ENCODE measurements around the gene EID3. TPM values are rescaled to one million over a fixed set of nuclear protein-coding genes. Genes with fewer than 3 reads are reported as not detected.

Gene EID3
- total RNA-seq, 3 donors from 2014 or later (not counting 1 experiment from before 2014, with no cell fraction given) = 10.4 to 13.0 (median 12.7) TPM

- H3K4me1 Mint-ChIP-seq = peaks cover 37 to 43% of the 10 kb centered on the region in 2 donors
- ATAC-seq = no peak
- no peaks in the 10 kb centered on the region for H3K27me3 Mint-ChIP-seq (ENCODE audit: low read depth in 2 of 2)
- no peaks in the 10 kb centered on the region for H3K9me3 ChIP-seq (ENCODE audit: control insufficient read depth, insufficient read depth, low read length)
- TF ChIP-seq CTCF (IDR thresholded peaks at IDR 0.05) = no peak
- 89% methylated on average over 1 of the region's 1 CpG for WGBS (ENCODE audit: insufficient coverage)
- DNase-seq = no peak
- no peak overlapping the region for H3K4me3 ChIP-seq (ENCODE audit: low read length)
- no peaks in the 10 kb centered on the region for H3K27me3 ChIP-seq (ENCODE audit: control insufficient read depth, insufficient read depth, low read length)
- no peak overlapping the region for H3K4me3 Mint-ChIP-seq
- H3K36me3 Mint-ChIP-seq = peaks cover 11% of the 10 kb centered on the region
- no peak overlapping the region for H3K27ac ChIP-seq (ENCODE audit: low read length)
- intact Hi-C loops (cut with micrococcal nuclease) = no loop called here
- H3K27ac Mint-ChIP-seq = no peak overlapping the region
- peaks cover 16% of the 10 kb centered on the region for H3K36me3 ChIP-seq (ENCODE audit: control insufficient read depth, insufficient read depth, low read length)
- no peaks in the 10 kb centered on the region for H3K9me3 Mint-ChIP-seq
- H3K4me1 ChIP-seq (ENCODE audit: control insufficient read depth, insufficient read depth, low read length) = no peaks in the 10 kb centered on the region
Observed at GRCh38 chr12:104295954-104296353, 7.6 kb upstream of the EID3 start.

GRCh38 chr12:104296718-104297117, 6.8 kb upstream of the EID3 start:
- Histone ChIP-seq H3K27me3 (ENCODE audit: control insufficient read depth, insufficient read depth, low read length) (no peaks in the 10 kb centered on the region), H3K4me1 (ENCODE audit: control insufficient read depth, insufficient read depth, low read length) (no peaks in the 10 kb centered on the region), H3K9me3 (ENCODE audit: control insufficient read depth, insufficient read depth, low read length) (no peaks in the 10 kb centered on the region), H3K27ac (ENCODE audit: low read length) (no peak overlapping the region), H3K36me3 (ENCODE audit: control insufficient read depth, insufficient read depth, low read length) (peaks cover 14% of the 10 kb centered on the region), H3K4me3 (ENCODE audit: low read length) (no peak overlapping the region)
- ATAC-seq (no peak), DNase-seq (no peak)
- intact Hi-C loops (cut with micrococcal nuclease) = no loop called here
- H3K27ac Mint-ChIP-seq = no peak overlapping the region
- no peaks in the 10 kb centered on the region for H3K27me3 Mint-ChIP-seq (ENCODE audit: low read depth in 2 of 2)
- WGBS (ENCODE audit: insufficient coverage) = 96% methylated on average over 3 of the region's 4 CpGs
- no peaks in the 10 kb centered on the region for H3K9me3 Mint-ChIP-seq
- H3K4me3 Mint-ChIP-seq = no peak overlapping the region
- no peak for TF ChIP-seq CTCF (IDR thresholded peaks at IDR 0.05)
- peaks cover 37 to 43% of the 10 kb centered on the region in 2 donors for H3K4me1 Mint-ChIP-seq
- H3K36me3 Mint-ChIP-seq = peaks cover 11% of the 10 kb centered on the region

- Histone ChIP-seq H3K4me3 (ENCODE audit: low read length) (no peak overlapping the region), H3K36me3 (ENCODE audit: control insufficient read depth, insufficient read depth, low read length) (peaks cover 9% of the 10 kb centered on the region), H3K27ac (ENCODE audit: low read length) (no peak overlapping the region), H3K27me3 (ENCODE audit: control insufficient read depth, insufficient read depth, low read length) (no peaks in the 10 kb centered on the region), H3K9me3 (ENCODE audit: control insufficient read depth, insufficient read depth, low read length) (no peaks in the 10 kb centered on the region), H3K4me1 (ENCODE audit: control insufficient read depth, insufficient read depth, low read length) (no peaks in the 10 kb centered on the region)
- WGBS (ENCODE audit: insufficient coverage) = 89% methylated on average over 8 of the region's 10 CpGs
- H3K27me3 Mint-ChIP-seq (ENCODE audit: low read depth in 2 of 2) = no peaks in the 10 kb centered on the region
- no peak for DNase-seq
- no peak for ATAC-seq
- TF ChIP-seq CTCF (IDR thresholded peaks at IDR 0.05) = no peak
- H3K27ac Mint-ChIP-seq = no peak overlapping the region
- H3K9me3 Mint-ChIP-seq = no peaks in the 10 kb centered on the region
- no peak overlapping the region for H3K4me3 Mint-ChIP-seq
- intact Hi-C loops (cut with micrococcal nuclease) = no loop called here
- H3K36me3 Mint-ChIP-seq = peaks cover 8% of the 10 kb centered on the region
- peaks cover 30 to 39% of the 10 kb centered on the region in 2 donors for H3K4me1 Mint-ChIP-seq
Observed at GRCh38 chr12:104297477-104298113, 5.9 kb upstream of the EID3 start.

All from natural killer cell (primary cell).